SK-N-SH (cell line): ENCODE results near the gene NUCB1. TPM values are rescaled to one million over a fixed set of nuclear protein-coding genes. Genes with fewer than 3 reads are reported as not detected.

ENCODE experiments used
- CTCF ChIA-PET: fragments of 300-600, 350-600 bp; formaldehyde crosslinking; extraction: SDS; loops from one replicate; lab custom pipeline; 2021; lab: Yijun Ruan, JAX
- POLR2A ChIA-PET: fragments of 350-600 bp; sonication (Branson Sonifier 250); formaldehyde crosslinking; extraction: SDS; loops from one replicate; lab custom pipeline; 2020; ENCODE audit warnings: antibody characterized with exemption, inconsistent platforms; lab: Yijun Ruan, JAX
- DNase-seq: peaks from one replicate; pipeline ENCODE4 v3.0.0; 2012
- H2AFZ ChIP-seq: fragments of 200-600 bp; sonication (generic); 2 replicates; pipeline ENCODE4 v1.8.1; 2016; ENCODE audit warnings: antibody characterized with exemption, mild to moderate bottlenecking, low read depth
- H3F3A ChIP-seq: fragments of 200-600 bp; sonication (generic); replicated peaks from 2 replicates; pipeline ENCODE3; 2016; ENCODE audit warnings: antibody characterized with exemption, mild to moderate bottlenecking; ENCODE audit not compliant: insufficient read depth
- H3K27ac ChIP-seq, 2 experiments: fragments of 200-500 bp in 1 of 2; fragments of 200-600 bp in 1 of 2; sonication (Bioruptor generic) in 1 of 2; sonication (generic), shearing (Covaris generic) in 1 of 2; 2 replicates each; pipeline versions ENCODE4 v1.5.1 to v1.6.1; 2014 to 2016; ENCODE audit warnings: low read depth in 2 of 2, inconsistent platforms in 1 of 2, low read length in 1 of 2, mild to moderate bottlenecking in 1 of 2, mixed read lengths in 1 of 2
- H3K27me3 ChIP-seq: fragments of 200-600 bp; sonication (generic), shearing (Covaris generic); 2 replicates; pipeline ENCODE4 v1.6.1; 2016; ENCODE audit warnings: mixed run types; ENCODE audit not compliant: insufficient read depth
- H3K36me3 ChIP-seq, 2 experiments: fragments of 200-500 bp in 1 of 2; fragments of 200-600 bp in 1 of 2; sonication (Bioruptor generic) in 1 of 2; sonication (generic) in 1 of 2; replicated peaks in 1 of 2; 2 replicates each; pipeline versions ENCODE3 to v1.5.1; 2014 to 2016; ENCODE audit warnings: low read length in 1 of 2, mild to moderate bottlenecking in 1 of 2; ENCODE audit not compliant: insufficient read depth in 2 of 2, control insufficient read depth in 1 of 2
- H3K4me1 ChIP-seq, 2 experiments: fragments of 200-500 bp in 1 of 2; fragments of 200-600 bp in 1 of 2; sonication (Bioruptor generic) in 1 of 2; sonication (generic), shearing (Covaris generic) in 1 of 2; 2 replicates each; pipeline versions ENCODE4 v1.5.1 to v1.6.1; 2014 to 2016; ENCODE audit warnings: low read depth in 1 of 2, low read length in 1 of 2, mixed run types in 1 of 2; ENCODE audit not compliant: insufficient read depth in 2 of 2, control insufficient read depth in 1 of 2
- H3K4me2 ChIP-seq: fragments of 200-600 bp; sonication (generic), shearing (Covaris generic); 2 replicates; pipeline ENCODE4 v1.6.1; 2017; ENCODE audit warnings: mixed run types
- H3K4me3 ChIP-seq, 2 experiments: fragments of 200-500 bp in 1 of 2; fragments of 200-600 bp in 1 of 2; sonication (Bioruptor generic) in 1 of 2; sonication (generic), shearing (Covaris generic) in 1 of 2; 2 replicates each; pipeline versions ENCODE4 v1.5.1 to v1.8.1; 2014 to 2016; ENCODE audit warnings: low read depth in 2 of 2, inconsistent platforms in 1 of 2, low read length in 1 of 2, mild to moderate bottlenecking in 1 of 2, mixed read lengths in 1 of 2, moderate library complexity in 1 of 2
- H3K79me2 ChIP-seq: fragments of 200-600 bp; sonication (generic); 2 replicates; pipeline ENCODE4 v1.8.1; 2017; ENCODE audit warnings: mild to moderate bottlenecking; ENCODE audit not compliant: insufficient read depth
- H3K9ac ChIP-seq: fragments of 200-600 bp; sonication (generic); 2 replicates; pipeline ENCODE4 v1.6.1; 2017; ENCODE audit warnings: mixed run types
- H3K9me2 ChIP-seq: fragments of 200-600 bp; sonication (generic); 2 replicates; pipeline ENCODE4 v1.6.1; 2017; ENCODE audit warnings: mixed run types
- H3K9me3 ChIP-seq: fragments of 200-600 bp; sonication (generic); 2 replicates; pipeline ENCODE4 v1.6.1; 2017; ENCODE audit warnings: mixed run types, mild to moderate bottlenecking, moderate library complexity
- H4K20me1 ChIP-seq: fragments of 200-600 bp; sonication (generic); 2 replicates; pipeline ENCODE4 v1.6.1; 2017; ENCODE audit warnings: mild to moderate bottlenecking, mixed run types; ENCODE audit not compliant: insufficient read depth
- CHD2 ChIP-seq: fragments of 150-350 bp; IDR thresholded peaks from 2 replicates; pipeline ENCODE4 v1.6.1; 2018; ENCODE audit warnings: low read length; ENCODE audit not compliant: partially characterized antibody
- EP300 ChIP-seq, 2 experiments: IDR thresholded peaks; 2 replicates each; pipeline versions ENCODE4 v1.4.0 to v1.6.1; 2012; ENCODE audit warnings: borderline replicate concordance in 1 of 2, low read depth in 1 of 2, low read length in 1 of 2
- FOXJ3 ChIP-seq: sonication (generic); formaldehyde crosslinking; IDR thresholded peaks from 2 replicates; pipeline ENCODE4 v1.5.1; 2020; ENCODE audit warnings: mild to moderate bottlenecking, missing genetic modification reagents
- GABPA ChIP-seq: IDR thresholded peaks from 2 replicates; pipeline ENCODE4 v1.4.0; 2012; ENCODE audit warnings: low read depth, mild to moderate bottlenecking
- GATA2 ChIP-seq: sonication (generic); formaldehyde crosslinking; IDR thresholded peaks from 2 replicates; pipeline ENCODE4 v1.5.0; 2020; ENCODE audit warnings: mild to moderate bottlenecking, missing genetic modification reagents
- IRF3 ChIP-seq: fragments of 150-350 bp; IDR thresholded peaks from 2 replicates; pipeline ENCODE4 v1.6.1; 2016; ENCODE audit warnings: mild to moderate bottlenecking, low read depth, low read length
- JUND ChIP-seq: IDR thresholded peaks from 2 replicates; pipeline ENCODE4 v1.4.0; 2012
- MAX ChIP-seq: IDR thresholded peaks from 2 replicates; pipeline ENCODE4 v1.4.0; 2012; ENCODE audit warnings: low read depth
- MXI1 ChIP-seq: IDR thresholded peaks from 2 replicates; pipeline ENCODE4 v1.6.1; 2012; ENCODE audit warnings: mild to moderate bottlenecking, low read depth, low read length, improper control_type of control experiment
- NFIC ChIP-seq: IDR thresholded peaks from 2 replicates; pipeline ENCODE4 v1.4.0; 2012; ENCODE audit warnings: borderline replicate concordance
- NRF1 ChIP-seq: IDR thresholded peaks from 2 replicates; pipeline ENCODE4 v1.6.1; 2012; ENCODE audit warnings: low read depth, mild to moderate bottlenecking, low read length
- PBX3 ChIP-seq: IDR thresholded peaks from 2 replicates; pipeline ENCODE4; 2012
- POLR2AphosphoS5 ChIP-seq: IDR thresholded peaks from 2 replicates; pipeline ENCODE4 v1.6.1; 2012; ENCODE audit warnings: low read depth, low read length
- RAD21 ChIP-seq: IDR thresholded peaks from 2 replicates; pipeline ENCODE4 v1.6.1; 2012; ENCODE audit warnings: mild to moderate bottlenecking, low read length
- REST ChIP-seq: IDR thresholded peaks from 2 replicates; pipeline ENCODE4 v1.6.1; 2012; ENCODE audit warnings: mild to moderate bottlenecking, low read depth, low read length, moderate library complexity
- RFX5 ChIP-seq: IDR thresholded peaks from 2 replicates; pipeline ENCODE4 v1.6.1; 2012; ENCODE audit warnings: mild to moderate bottlenecking, improper control_type of control experiment, low read length
- SIN3A ChIP-seq: IDR thresholded peaks from 2 replicates; pipeline ENCODE4 v1.6.1; 2012; ENCODE audit warnings: low read depth, mild to moderate bottlenecking, low read length, moderate library complexity, borderline replicate concordance
- TAF1 ChIP-seq: IDR thresholded peaks from 2 replicates; pipeline ENCODE4 v1.6.1; 2012; ENCODE audit warnings: low read depth, mild to moderate bottlenecking, low read length, moderate library complexity, borderline replicate concordance
- USF1 ChIP-seq: IDR thresholded peaks from 2 replicates; pipeline ENCODE4 v1.4.0; 2012; ENCODE audit warnings: low read depth, borderline replicate concordance
- YY1 ChIP-seq: IDR thresholded peaks from 2 replicates; pipeline ENCODE4 v1.4.0; 2012; ENCODE audit warnings: low read depth, mild to moderate bottlenecking
- WGBS: methylation state at CpG from one replicate; pipeline ENCODE4 v1.1.6; 2017; ENCODE audit warnings: low lambda C conversion rate; 5-methylcytosine and 5-hydroxymethylcytosine counted together
- polyA plus RNA-seq, 3 experiments: library from polyadenylated mRNA; depleted of rRNA; stranded (reverse); fragments of >200 nt; gene quantifications; 2 replicates each; pipeline ENCODE4 v1.2.3, GENCODE V29; 2012

The NUCB1 gene
- polyA plus RNA-seq, 1 of the 3 experiments (the other 2 are of a cell fraction), result 397 TPM

GRCh38 chr19:48965040-48965805, 65.1 kb downstream of the NUCB1 start, which contains the start of gene FTL:
TSS of gene FTL (plus strand) at chr19:48965309. CDS start at chr19:48965508, 199 bp downstream.
- Histone ChIP-seq H3K4me3 (peak within 1 kb of the TSS; percentile 68 to 74), H2AFZ (no peak within 1 kb of the TSS), H3K4me1 (peaks cover 17 to 26% of the 10 kb centered on the region in 2 experiments; a peak in 3 of 4 replicates), H3K27ac (peak within 1 kb of the TSS; percentile 70 to 77), H3K27me3 (no peaks in the 10 kb centered on the region), H3K4me2 (peak within 1 kb of the TSS; percentile 98), H4K20me1 (peaks cover 18% of the 10 kb centered on the region), H3K9me3 (no peaks in the 10 kb centered on the region), H3K79me2 (peaks cover 19% of the 10 kb centered on the region), H3K9me2 (no peaks in the 10 kb centered on the region), H3K9ac (peak within 1 kb of the TSS; percentile 92), H3F3A (peaks cover 55% of the 10 kb centered on the region), H3K36me3 (peaks cover 11 to 25% of the 10 kb centered on the region in 2 experiments)
- TF ChIP-seq RFX5 (0 out of 2 replicates have a peak, but pooled peaks have one; percentile 41), IRF3 (peak; percentile 37; the same call in 1 of the 2 replicates), TAF1 (peak; percentile 94), NRF1 (peak; percentile 32; the same call in 1 of the 2 replicates), MAX (peak; percentile 63), GATA2 (no peak), POLR2AphosphoS5 (peak; percentile 100), RAD21 (no peak), USF1 (peak; percentile 52; the same call in 1 of the 2 replicates), PBX3 (peak; percentile 16; the same call in 1 of the 2 replicates), JUND (no peak), NFIC (no peak), YY1 (0 out of 2 replicates have a peak, but pooled peaks have one; percentile 48), EP300 (IDR thresholded peaks at IDR 0.05; ENCODE audit: borderline replicate concordance in 1 of 2, low read depth in 1 of 2, low read length in 1 of 2) (0 out of 4 replicates have a peak, but pooled peaks of 1 of the 2 experiments have one; percentile 5), GABPA (no peak), REST (peak; percentile 48; the same call in 1 of the 2 replicates), CHD2 (peak; percentile 77), MXI1 (no peak; the same call in 1 of the 2 replicates), SIN3A (peak; percentile 71; the same call in 1 of the 2 replicates), FOXJ3 (CRISPR knock-in tag) (no peak)
- ChIA-PET POLR2A (interaction anchor here (0.9 kb wide), 1 partner anchor 28 kb away, joined by 3 read pairs; the partner anchor contains the start of genes GYS1 and RUVBL2), CTCF (interaction anchor here (1.4 to 3.9 kb wide), 4 partner anchors 28 to 177 kb away, joined by 6 to 12 read pairs (median 8); partner anchors contain the start of genes GYS1 and RUVBL2)
- 1% methylated on average over 26 of the region's 52 CpGs for WGBS
- peak; percentile 99 for DNase-seq
